PC-9 (cell line): ENCODE results near the gene CDH13. TPM values are rescaled to one million over a fixed set of nuclear protein-coding genes. Genes with fewer than 3 reads are reported as not detected.

Experiments used
- BruUV-seq: library from RNA; stranded (reverse); fragments of 400-500 nt; replicated peaks from 2 replicates; lab custom pipeline; 2021; lab: Mats Ljungman, UMichigan
- CTCF ChIA-PET: fragments of 300-600 bp; sonication (Branson Sonifier 250); formaldehyde crosslinking; loops from one replicate; lab custom pipeline; 2022; ENCODE audit warnings: antibody characterized with exemption; lab: Charles Lee
- POLR2A ChIA-PET: fragments of 300-600 bp; sonication (Branson Sonifier 250); formaldehyde crosslinking; loops from one replicate; lab custom pipeline; 2022; ENCODE audit warnings: antibody characterized with exemption; ENCODE audit not compliant: unreplicated experiment; lab: Charles Lee
- DNase-seq, 2 experiments: peaks; one replicate each; pipeline versions ENCODE4 v3.0.0 to v3.0.0-alpha.2; 2015 to 2022; ENCODE audit warnings: mixed read lengths in 1 of 2
- H2AFZ ChIP-seq: fragments of 200-600 bp; sonication (generic); 2 replicates; pipeline ENCODE4 v1.8.1; 2017; ENCODE audit warnings: antibody characterized with exemption
- H3F3A ChIP-seq: fragments of 200-600 bp; sonication (generic); 2 replicates; pipeline ENCODE4 v1.8.1; 2017; ENCODE audit warnings: antibody characterized with exemption, mild to moderate bottlenecking, low read depth; ENCODE audit not compliant: insufficient read depth
- H3K27ac ChIP-seq: fragments of 200-600 bp; sonication (generic); 2 replicates; pipeline ENCODE4 v1.6.1; 2016; ENCODE audit warnings: mixed run types
- H3K27me3 ChIP-seq: fragments of 200-600 bp; sonication (generic); 2 replicates; pipeline ENCODE4 v1.6.1; 2016; ENCODE audit warnings: low read depth, mixed run types; ENCODE audit not compliant: insufficient read depth
- H3K36me3 ChIP-seq: fragments of 200-600 bp; sonication (generic); 2 replicates; pipeline ENCODE4 v1.6.1; 2016; ENCODE audit warnings: low read depth, mixed run types
- H3K4me1 ChIP-seq: fragments of 200-600 bp; sonication (generic); replicated peaks from 2 replicates; pipeline ENCODE4 v1.6.1; 2016; ENCODE audit warnings: mixed run types; ENCODE audit not compliant: insufficient read depth
- H3K4me2 ChIP-seq: fragments of 200-600 bp; sonication (generic); 2 replicates; pipeline ENCODE4 v1.6.1; 2017; ENCODE audit warnings: mixed run types
- H3K4me3 ChIP-seq: fragments of 200-600 bp; sonication (generic); 2 replicates; pipeline ENCODE4 v1.6.1; 2016; ENCODE audit warnings: mixed run types
- H3K79me2 ChIP-seq: fragments of 200-600 bp; sonication (generic); 2 replicates; pipeline ENCODE4 v1.6.1; 2017; ENCODE audit warnings: low read depth, mixed run types
- H3K9me2 ChIP-seq: fragments of 200-600 bp; sonication (generic); 2 replicates; pipeline ENCODE4 v1.8.1; 2017; ENCODE audit warnings: mild to moderate bottlenecking; ENCODE audit not compliant: insufficient read depth
- H3K9me3 ChIP-seq: fragments of 200-600 bp; sonication (generic); 2 replicates; pipeline ENCODE4 v1.8.1; 2016; ENCODE audit warnings: low read depth; ENCODE audit not compliant: insufficient read depth
- H4K20me1 ChIP-seq: fragments of 200-600 bp; sonication (generic); 2 replicates; pipeline ENCODE4 v1.8.1; 2017; ENCODE audit not compliant: insufficient read depth
- EZH2 ChIP-seq: fragments of 200-600 bp; sonication (generic); IDR thresholded peaks from 2 replicates; pipeline ENCODE4 v1.8.0; 2017; ENCODE audit warnings: antibody characterized with exemption, low read depth
- intact Hi-C: fragments of 100-400 bp; cut with micrococcal nuclease; formaldehyde crosslinking; loops from one replicate; pipeline ENCODE4 v1.10.0; 2022; ENCODE audit not compliant: unreplicated experiment
- total RNA-seq: library from RNA; stranded (reverse); gene quantifications from 2 replicates; pipeline ENCODE4 v1.2.3, GENCODE V29; 2021
- TF ChIP-seq, protein P1 (sequence below): fragments of 200-600 bp; sonication (generic); conservative IDR thresholded peaks from 2 replicates; pipeline ENCODE4 v1.6.1; 2017; ENCODE audit warnings: mixed run types, antibody characterized with exemption, mild to moderate bottlenecking, moderate library complexity

Gene CDH13
- total RNA-seq, 1 experiment from 2014 or later, result 0.24 TPM

DNA sequence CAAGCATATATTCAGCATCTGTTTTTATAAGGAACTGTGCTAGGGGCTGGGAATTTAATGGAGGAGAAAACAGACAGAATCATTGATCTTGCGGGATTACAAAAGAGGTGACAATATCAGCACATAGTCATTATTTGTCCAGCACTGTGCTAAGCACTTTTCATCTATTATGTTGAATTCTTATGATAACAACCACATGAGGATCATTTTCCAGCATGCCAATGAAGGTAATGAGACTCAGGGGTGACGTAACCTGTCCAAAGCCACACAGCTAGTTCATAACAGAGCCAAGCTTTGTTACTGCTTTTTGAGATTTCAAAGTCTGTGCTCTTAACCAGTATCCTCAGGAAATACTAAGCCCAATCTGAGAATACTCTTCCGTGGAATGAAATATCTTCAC, 503.3 kb downstream of the CDH13 start:
- TF ChIP-seq, protein P1, sequence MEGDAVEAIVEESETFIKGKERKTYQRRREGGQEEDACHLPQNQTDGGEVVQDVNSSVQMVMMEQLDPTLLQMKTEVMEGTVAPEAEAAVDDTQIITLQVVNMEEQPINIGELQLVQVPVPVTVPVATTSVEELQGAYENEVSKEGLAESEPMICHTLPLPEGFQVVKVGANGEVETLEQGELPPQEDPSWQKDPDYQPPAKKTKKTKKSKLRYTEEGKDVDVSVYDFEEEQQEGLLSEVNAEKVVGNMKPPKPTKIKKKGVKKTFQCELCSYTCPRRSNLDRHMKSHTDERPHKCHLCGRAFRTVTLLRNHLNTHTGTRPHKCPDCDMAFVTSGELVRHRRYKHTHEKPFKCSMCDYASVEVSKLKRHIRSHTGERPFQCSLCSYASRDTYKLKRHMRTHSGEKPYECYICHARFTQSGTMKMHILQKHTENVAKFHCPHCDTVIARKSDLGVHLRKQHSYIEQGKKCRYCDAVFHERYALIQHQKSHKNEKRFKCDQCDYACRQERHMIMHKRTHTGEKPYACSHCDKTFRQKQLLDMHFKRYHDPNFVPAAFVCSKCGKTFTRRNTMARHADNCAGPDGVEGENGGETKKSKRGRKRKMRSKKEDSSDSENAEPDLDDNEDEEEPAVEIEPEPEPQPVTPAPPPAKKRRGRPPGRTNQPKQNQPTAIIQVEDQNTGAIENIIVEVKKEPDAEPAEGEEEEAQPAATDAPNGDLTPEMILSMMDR, result no peak
- TF ChIP-seq EZH2, result no peak
- no peak for DNase-seq
- H3K9me3 ChIP-seq, result no peaks in the 10 kb centered on the region
- H3K79me2 ChIP-seq, result no peaks in the 10 kb centered on the region
- ChIA-PET POLR2A (no interaction called here), CTCF (no interaction called here)
- no peak overlapping the region for H2AFZ ChIP-seq
- H3K27me3 ChIP-seq, result no peaks in the 10 kb centered on the region
- intact Hi-C loops, result no loop called here
- no peaks in the 10 kb centered on the region for H3K9me2 ChIP-seq
- BruUV-seq, result no TSS peak
- no peaks in the 10 kb centered on the region for H3F3A ChIP-seq
- H3K4me2 ChIP-seq, result no peak overlapping the region
- H3K4me1 ChIP-seq, result no peaks in the 10 kb centered on the region
- no peaks in the 10 kb centered on the region for H4K20me1 ChIP-seq
- no peaks in the 10 kb centered on the region for H3K36me3 ChIP-seq
- no peak overlapping the region for H3K4me3 ChIP-seq
- no peak overlapping the region for H3K27ac ChIP-seq

DNA sequence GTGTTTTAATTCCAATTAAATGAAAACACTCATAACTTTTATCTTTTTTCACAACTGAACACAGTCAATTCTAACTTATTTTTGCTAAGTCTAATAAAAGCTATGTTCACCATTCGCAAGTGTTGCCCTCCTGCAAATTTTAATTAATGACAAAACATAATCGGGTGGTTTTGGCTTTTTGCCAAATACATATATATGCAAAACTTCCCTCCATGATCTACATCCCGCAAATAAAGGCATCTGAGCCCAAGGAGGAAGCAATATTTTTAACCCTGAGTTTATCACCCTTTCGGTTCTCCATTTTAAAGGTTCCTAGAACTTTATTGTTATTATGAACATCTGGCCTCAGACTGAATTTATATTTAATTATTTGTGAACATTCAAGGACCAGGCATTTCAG, 507.9 kb downstream of the CDH13 start:
- intact Hi-C loops, result no loop called here
- ChIA-PET POLR2A (no interaction called here), CTCF (no interaction called here)
- Histone ChIP-seq H3K27me3 (peaks cover 21% of the 10 kb centered on the region), H2AFZ (no peak overlapping the region), H3K79me2 (no peaks in the 10 kb centered on the region), H3K4me2 (no peak overlapping the region), H3K4me3 (no peak overlapping the region), H3K36me3 (no peaks in the 10 kb centered on the region), H3K4me1 (no peaks in the 10 kb centered on the region; the same call in 1 of the 2 replicates), H3K9me3 (no peaks in the 10 kb centered on the region), H3K9me2 (no peaks in the 10 kb centered on the region), H3K27ac (no peak overlapping the region), H3F3A (no peaks in the 10 kb centered on the region), H4K20me1 (no peaks in the 10 kb centered on the region)
- no peak for DNase-seq
- BruUV-seq, result no TSS peak
- TF ChIP-seq, protein P1, result no peak
- no peak for TF ChIP-seq EZH2

DNA sequence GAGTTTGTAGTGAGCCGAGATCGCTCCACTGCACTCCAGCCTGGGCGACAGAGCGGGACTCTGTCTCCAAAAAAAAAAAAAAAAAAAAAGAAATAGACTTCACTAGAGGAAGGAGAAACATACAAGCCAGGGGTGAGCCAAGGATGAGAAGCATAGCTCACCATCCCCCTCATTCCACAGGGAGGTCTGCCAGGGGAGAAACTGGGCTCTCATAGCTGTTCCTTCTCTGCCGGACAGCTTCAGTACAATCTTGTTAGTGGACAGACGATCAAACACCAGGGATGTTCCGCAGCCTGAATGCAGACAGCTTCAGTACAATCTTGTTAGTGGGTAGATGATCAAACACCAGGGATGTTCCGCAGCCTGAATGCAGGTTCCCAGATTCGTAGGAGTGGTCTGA, 509.6 kb downstream of the CDH13 start:
- Histone ChIP-seq H3K9me2 (no peaks in the 10 kb centered on the region), H3K9me3 (no peaks in the 10 kb centered on the region), H3F3A (no peaks in the 10 kb centered on the region), H3K27ac (no peak overlapping the region), H3K4me2 (no peak overlapping the region), H4K20me1 (no peaks in the 10 kb centered on the region), H3K4me3 (no peak overlapping the region), H3K27me3 (peaks cover 35% of the 10 kb centered on the region), H3K36me3 (no peaks in the 10 kb centered on the region), H2AFZ (no peak overlapping the region), H3K79me2 (no peaks in the 10 kb centered on the region), H3K4me1 (no peaks in the 10 kb centered on the region; the same call in 1 of the 2 replicates)
- TF ChIP-seq, protein P1, result no peak
- TF ChIP-seq EZH2, result no peak
- POLR2A ChIA-PET, result no interaction called here
- intact Hi-C loops, result no loop called here
- CTCF ChIA-PET, result no interaction called here
- DNase-seq, result no peak
- no TSS peak for BruUV-seq
